DND-41 (cell line): Measurements from ENCODE around the gene TMEM202.

ENCODE experiments used
- EZH2 ChIP-seq: IDR thresholded peaks from 3 replicates; pipeline ENCODE4 v1.6.1; 2012; ENCODE audit warnings: borderline replicate concordance, low read depth, mild to moderate bottlenecking, moderate library complexity, low read length, inconsistent platforms; ENCODE audit not compliant: severe bottlenecking
- TF ChIP-seq, protein P1 (sequence below): IDR thresholded peaks from 2 replicates; pipeline ENCODE4 v1.5.1; 2012; ENCODE audit warnings: borderline replicate concordance, low read length, moderate library complexity, mild to moderate bottlenecking; ENCODE audit not compliant: poor library complexity, severe bottlenecking; ENCODE audit errors: extremely low read depth

DNA sequence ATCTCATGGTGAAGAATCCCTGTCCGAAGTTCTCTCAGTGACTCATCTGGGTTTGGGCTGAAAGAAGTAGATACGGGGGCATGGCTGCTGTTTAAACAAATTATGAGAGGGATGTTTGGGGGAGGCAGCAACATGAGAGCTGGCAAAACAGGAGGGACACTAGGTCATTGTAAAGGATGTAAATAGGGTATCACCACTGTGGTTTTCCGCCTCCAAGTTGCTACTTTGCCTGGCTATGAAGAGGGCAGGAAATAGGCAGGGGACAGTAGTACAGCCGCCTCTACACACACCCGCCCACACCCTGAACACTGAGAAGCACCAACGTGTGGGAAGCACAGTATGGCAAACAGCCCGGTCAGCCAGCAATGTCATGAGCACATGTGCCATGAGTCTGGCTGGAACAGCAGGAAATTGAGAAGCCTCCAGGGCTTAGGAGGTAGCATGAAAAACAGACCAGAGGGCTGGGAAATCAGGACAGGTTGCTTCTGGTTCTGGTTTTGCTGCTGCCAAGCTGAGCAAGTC, 39.4 kb upstream of the TMEM202 start:
- TF ChIP-seq EZH2, result no peak
- TF ChIP-seq, protein P1, sequence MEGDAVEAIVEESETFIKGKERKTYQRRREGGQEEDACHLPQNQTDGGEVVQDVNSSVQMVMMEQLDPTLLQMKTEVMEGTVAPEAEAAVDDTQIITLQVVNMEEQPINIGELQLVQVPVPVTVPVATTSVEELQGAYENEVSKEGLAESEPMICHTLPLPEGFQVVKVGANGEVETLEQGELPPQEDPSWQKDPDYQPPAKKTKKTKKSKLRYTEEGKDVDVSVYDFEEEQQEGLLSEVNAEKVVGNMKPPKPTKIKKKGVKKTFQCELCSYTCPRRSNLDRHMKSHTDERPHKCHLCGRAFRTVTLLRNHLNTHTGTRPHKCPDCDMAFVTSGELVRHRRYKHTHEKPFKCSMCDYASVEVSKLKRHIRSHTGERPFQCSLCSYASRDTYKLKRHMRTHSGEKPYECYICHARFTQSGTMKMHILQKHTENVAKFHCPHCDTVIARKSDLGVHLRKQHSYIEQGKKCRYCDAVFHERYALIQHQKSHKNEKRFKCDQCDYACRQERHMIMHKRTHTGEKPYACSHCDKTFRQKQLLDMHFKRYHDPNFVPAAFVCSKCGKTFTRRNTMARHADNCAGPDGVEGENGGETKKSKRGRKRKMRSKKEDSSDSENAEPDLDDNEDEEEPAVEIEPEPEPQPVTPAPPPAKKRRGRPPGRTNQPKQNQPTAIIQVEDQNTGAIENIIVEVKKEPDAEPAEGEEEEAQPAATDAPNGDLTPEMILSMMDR, result no peak
